Femur (tissue), 1 donor: ENCODE data around the gene CFHR1.
"Not testable (repeated sequence)": the region's sequence is repeated elsewhere in the genome, so short reads cannot be mapped to it uniquely, and the experiment has no call there.

ENCODE experiments used
- DNase-seq: peaks from one replicate; pipeline ENCODE4 v3.0.0-alpha.2; 2017

The CFHR1 gene

GRCh38 chr1:196819531-196819930 is at the start of gene CFHR1:
Gene CFHR1 (plus strand): TSS chr1:196819731. CDS start chr1:196819845, 114 bp downstream.
- not testable (repeated sequence) for DNase-seq

GRCh38 chr1:196769823-196770222 is 49.7 kb upstream of the CFHR1 start:
- not testable (repeated sequence) for DNase-seq

GRCh38 chr1:196773713-196774112 is 45.8 kb upstream of the CFHR1 start:
- DNase-seq = no peak

GRCh38 chr1:196774175-196774574 is 45.4 kb upstream of the CFHR1 start:
- DNase-seq = peak; percentile 25

GRCh38 chr1:196774603-196775002 is 44.9 kb upstream of the CFHR1 start, which contains the start of gene CFHR3:
Gene CFHR3 (plus strand): TSS chr1:196774840. CDS start chr1:196774887, 47 bp downstream.
- DNase-seq = no peak

GRCh38 chr1:196777603-196778002 is 41.9 kb upstream of the CFHR1 start:
- no peak for DNase-seq

GRCh38 chr1:196779093-196779492 is 40.4 kb upstream of the CFHR1 start:
- DNase-seq = no peak

- DNase-seq = not testable (repeated sequence)
Observed at GRCh38 chr1:196791252-196791651, 28.3 kb upstream of the CFHR1 start.

- not testable (repeated sequence) for DNase-seq
Observed at GRCh38 chr1:196794103-196794502, 25.4 kb upstream of the CFHR1 start.

GRCh38 chr1:196797891-196798290 is 21.6 kb upstream of the CFHR1 start:
- DNase-seq = no peak

- DNase-seq = not testable (repeated sequence)
Observed at GRCh38 chr1:196801920-196802319, 17.6 kb upstream of the CFHR1 start.

GRCh38 chr1:196808529-196809235 is 10.8 kb upstream of the CFHR1 start:
- DNase-seq = no peak

- not testable (repeated sequence) for DNase-seq
Observed at GRCh38 chr1:196817442-196817841, 2.1 kb upstream of the CFHR1 start.

- DNase-seq = not testable (repeated sequence)
Observed at GRCh38 chr1:196827860-196828259, 8.3 kb downstream of the CFHR1 start.

GRCh38 chr1:196849613-196850492 is 30.3 kb downstream of the CFHR1 start:
- DNase-seq = not testable (repeated sequence)

GRCh38 chr1:196856053-196856452 is 36.5 kb downstream of the CFHR1 start:
- no peak for DNase-seq

- no peak for DNase-seq
Observed at GRCh38 chr1:196857188-196857587, 37.7 kb downstream of the CFHR1 start.

GRCh38 chr1:196858811-196859210 is 39.3 kb downstream of the CFHR1 start:
- DNase-seq = no peak

GRCh38 chr1:196860323-196860884 is 40.9 kb downstream of the CFHR1 start:
- no peak for DNase-seq

- DNase-seq = no peak
Observed at GRCh38 chr1:196861429-196861828, 41.9 kb downstream of the CFHR1 start.

- no peak for DNase-seq
Observed at GRCh38 chr1:196866974-196867373, 47.4 kb downstream of the CFHR1 start.

GRCh38 chr1:196873385-196873784 is 53.9 kb downstream of the CFHR1 start:
- DNase-seq = no peak

GRCh38 chr1:196875935-196876334 is 56.4 kb downstream of the CFHR1 start:
- no peak for DNase-seq
